SK-N-SH treated with all-trans-retinoic acid at 6 μM for 48 hours (cell line): ENCODE measurements around the gene EIF3M.
"Not testable (repeated sequence)": the region's sequence is repeated elsewhere in the genome, so short reads cannot be mapped to it uniquely, and the experiment has no call there.

ENCODE experiments used
- ATAC-seq: fragments of 200-7000 bp; cut with Tn5 transposase; 3 replicates; pipeline ENCODE4 v1.9.1; 2020; ENCODE audit warnings: mild to moderate bottlenecking, moderate library complexity
- ARNTL ChIP-seq: fragments of 450-650 bp; formaldehyde crosslinking; IDR thresholded peaks from 2 replicates; pipeline ENCODE4 v1.5.0; 2020; ENCODE audit warnings: low read depth, mild to moderate bottlenecking, moderate library complexity, borderline replicate concordance
- BACH2 ChIP-seq: fragments of 250-450 bp; sonication (Bioruptor Pico); IDR thresholded peaks from 2 replicates; pipeline ENCODE4 v1.9.0; 2021; ENCODE audit warnings: mild to moderate bottlenecking, borderline replicate concordance
- CSDC2 ChIP-seq: fragments of 250-450 bp; sonication (Bioruptor Pico); IDR thresholded peaks from 2 replicates; pipeline ENCODE4 v1.5.0; 2020; ENCODE audit warnings: mild to moderate bottlenecking, moderate library complexity
- ESRRG ChIP-seq: fragments of 250-450 bp; sonication (Bioruptor Pico); IDR thresholded peaks from 2 replicates; pipeline ENCODE4 v1.6.1; 2021; ENCODE audit warnings: mild to moderate bottlenecking
- GLIS3 ChIP-seq: fragments of 250-450 bp; sonication (Bioruptor Pico); IDR thresholded peaks from 2 replicates; pipeline ENCODE4 v1.5.0; 2020; ENCODE audit warnings: mild to moderate bottlenecking, moderate library complexity
- ISL1 ChIP-seq: fragments of 250-450 bp; sonication (Bioruptor Pico); IDR thresholded peaks from 2 replicates; pipeline ENCODE4 v2.1.2; 2022; ENCODE audit warnings: mild to moderate bottlenecking, moderate library complexity
- OSR1 ChIP-seq: fragments of 250-450 bp; sonication (Bioruptor Pico); IDR thresholded peaks from 2 replicates; pipeline ENCODE4 v1.8.0; 2022; ENCODE audit warnings: moderate library complexity, mild to moderate bottlenecking, inconsistent platforms
- PPARA ChIP-seq: fragments of 250-450 bp; sonication (Bioruptor Pico); IDR thresholded peaks from 2 replicates; pipeline ENCODE4 v1.5.0; 2020; ENCODE audit warnings: mild to moderate bottlenecking, borderline replicate concordance
- RARB ChIP-seq: fragments of 250-450 bp; sonication (Bioruptor Pico); IDR thresholded peaks from 2 replicates; pipeline ENCODE4 v1.8.0; 2021; ENCODE audit warnings: mild to moderate bottlenecking, moderate library complexity
- SNAI2 ChIP-seq: fragments of 250-450 bp; sonication (Bioruptor Pico); IDR thresholded peaks from 2 replicates; pipeline ENCODE4 v1.5.0; 2020; ENCODE audit warnings: mild to moderate bottlenecking, moderate library complexity
- TCF4 ChIP-seq: fragments of 250-450 bp; sonication (Bioruptor Pico); IDR thresholded peaks from 2 replicates; pipeline ENCODE4 v1.8.0; 2021; ENCODE audit warnings: mild to moderate bottlenecking, moderate library complexity, borderline replicate concordance
- TOX ChIP-seq: fragments of 250-450 bp; sonication (Bioruptor Pico); IDR thresholded peaks from 2 replicates; pipeline ENCODE4 v1.8.0; 2021; ENCODE audit warnings: mild to moderate bottlenecking, moderate library complexity, borderline replicate concordance
- ZC3H10 ChIP-seq: fragments of 250-450 bp; sonication (Bioruptor Pico); IDR thresholded peaks from 2 replicates; pipeline ENCODE4 v1.5.1; 2021; ENCODE audit warnings: mild to moderate bottlenecking, moderate library complexity
- ZFP3 ChIP-seq: fragments of 250-450 bp; sonication (Bioruptor Pico); IDR thresholded peaks from 2 replicates; pipeline ENCODE4 v1.5.0; 2020; ENCODE audit warnings: mild to moderate bottlenecking, moderate library complexity
- ZFP30 ChIP-seq: fragments of 450-650 bp; formaldehyde crosslinking; IDR thresholded peaks from 2 replicates; pipeline ENCODE4 v1.5.0; 2022; ENCODE audit warnings: mild to moderate bottlenecking, moderate library complexity
- ZNF565 ChIP-seq: fragments of 450-650 bp; formaldehyde crosslinking; conservative IDR thresholded peaks from 2 replicates; pipeline ENCODE4 v1.5.0; 2020; ENCODE audit warnings: low read depth, mild to moderate bottlenecking, moderate library complexity
- ZNF70 ChIP-seq: fragments of 450-650 bp; formaldehyde crosslinking; IDR thresholded peaks from 2 replicates; pipeline ENCODE4 v1.5.0; 2020; ENCODE audit warnings: mild to moderate bottlenecking, moderate library complexity
- ZNF8 ChIP-seq: fragments of 450-650 bp; formaldehyde crosslinking; IDR thresholded peaks from 2 replicates; pipeline ENCODE4 v1.5.0; 2020; ENCODE audit warnings: mild to moderate bottlenecking, moderate library complexity
- TF ChIP-seq, protein P1 (sequence below): fragments of 250-450 bp; sonication (Bioruptor Pico); IDR thresholded peaks from 2 replicates; pipeline ENCODE4 v1.8.0; 2021; ENCODE audit warnings: low read depth, mild to moderate bottlenecking, moderate library complexity, borderline replicate concordance
- TF ChIP-seq, protein P2 (sequence below): fragments of 250-450 bp; sonication (Bioruptor Pico); IDR thresholded peaks from 2 replicates; pipeline ENCODE4 v1.5.0; 2020; ENCODE audit warnings: mild to moderate bottlenecking, moderate library complexity
- TF ChIP-seq, protein P3 (sequence below): fragments of 250-450 bp; sonication (Bioruptor Pico); IDR thresholded peaks from 2 replicates; pipeline ENCODE4 v1.5.1; 2020; ENCODE audit warnings: low read depth, mild to moderate bottlenecking, moderate library complexity
- TF ChIP-seq, protein P4 (sequence below): fragments of 250-450 bp; sonication (Bioruptor Pico); IDR thresholded peaks from 2 replicates; pipeline ENCODE4 v1.5.1; 2021; ENCODE audit warnings: mild to moderate bottlenecking, moderate library complexity

EIF3M gene

DNA sequence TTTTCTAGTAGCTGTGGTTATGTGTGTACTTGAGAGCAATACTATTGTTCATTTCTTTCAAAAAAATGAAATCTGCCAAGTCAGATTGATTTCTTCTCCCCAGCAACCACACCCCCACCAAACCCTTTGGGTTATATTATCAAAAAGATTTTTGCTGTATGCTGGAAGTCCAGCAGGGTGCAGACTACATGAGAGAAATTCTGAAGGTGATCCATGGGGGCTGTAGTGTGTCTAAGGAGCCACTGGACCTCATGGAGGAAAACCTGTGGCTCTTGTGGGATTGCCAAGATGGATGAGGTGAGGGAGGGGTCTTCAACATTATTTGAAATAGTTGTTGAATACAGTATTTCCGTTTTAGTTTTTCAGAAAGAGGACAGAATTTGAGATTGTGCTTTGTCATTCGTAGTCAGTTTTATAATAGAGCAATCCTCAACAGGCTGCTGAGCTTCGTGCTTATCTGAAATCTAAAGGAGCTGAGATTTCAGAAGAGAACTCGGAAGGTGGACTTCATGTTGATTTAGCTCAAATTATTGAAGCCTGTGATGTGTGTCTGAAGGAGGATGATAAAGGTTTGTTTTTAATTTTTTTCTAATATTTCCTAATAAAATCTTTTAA, 3.1 kb downstream of the EIF3M start:
- ATAC-seq: peak; percentile 19; the same call in 1 of the 3 replicates
- TF ChIP-seq, protein P1, sequence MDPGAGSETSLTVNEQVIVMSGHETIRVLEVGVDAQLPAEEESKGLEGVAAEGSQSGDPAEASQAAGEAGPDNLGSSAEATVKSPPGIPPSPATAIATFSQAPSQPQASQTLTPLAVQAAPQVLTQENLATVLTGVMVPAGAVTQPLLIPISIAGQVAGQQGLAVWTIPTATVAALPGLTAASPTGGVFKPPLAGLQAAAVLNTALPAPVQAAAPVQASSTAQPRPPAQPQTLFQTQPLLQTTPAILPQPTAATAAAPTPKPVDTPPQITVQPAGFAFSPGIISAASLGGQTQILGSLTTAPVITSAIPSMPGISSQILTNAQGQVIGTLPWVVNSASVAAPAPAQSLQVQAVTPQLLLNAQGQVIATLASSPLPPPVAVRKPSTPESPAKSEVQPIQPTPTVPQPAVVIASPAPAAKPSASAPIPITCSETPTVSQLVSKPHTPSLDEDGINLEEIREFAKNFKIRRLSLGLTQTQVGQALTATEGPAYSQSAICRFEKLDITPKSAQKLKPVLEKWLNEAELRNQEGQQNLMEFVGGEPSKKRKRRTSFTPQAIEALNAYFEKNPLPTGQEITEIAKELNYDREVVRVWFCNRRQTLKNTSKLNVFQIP: no peak
- no peak for TF ChIP-seq PPARA (CRISPR knock-in tag)
- TF ChIP-seq ZNF70 (CRISPR knock-in tag): no peak
- TF ChIP-seq ISL1 (CRISPR knock-in tag): no peak
- TF ChIP-seq GLIS3 (CRISPR knock-in tag): no peak
- TF ChIP-seq TCF4 (CRISPR knock-in tag): no peak
- no peak for TF ChIP-seq ZFP30 (CRISPR knock-in tag)
- no peak for TF ChIP-seq SNAI2
- TF ChIP-seq, protein P2, sequence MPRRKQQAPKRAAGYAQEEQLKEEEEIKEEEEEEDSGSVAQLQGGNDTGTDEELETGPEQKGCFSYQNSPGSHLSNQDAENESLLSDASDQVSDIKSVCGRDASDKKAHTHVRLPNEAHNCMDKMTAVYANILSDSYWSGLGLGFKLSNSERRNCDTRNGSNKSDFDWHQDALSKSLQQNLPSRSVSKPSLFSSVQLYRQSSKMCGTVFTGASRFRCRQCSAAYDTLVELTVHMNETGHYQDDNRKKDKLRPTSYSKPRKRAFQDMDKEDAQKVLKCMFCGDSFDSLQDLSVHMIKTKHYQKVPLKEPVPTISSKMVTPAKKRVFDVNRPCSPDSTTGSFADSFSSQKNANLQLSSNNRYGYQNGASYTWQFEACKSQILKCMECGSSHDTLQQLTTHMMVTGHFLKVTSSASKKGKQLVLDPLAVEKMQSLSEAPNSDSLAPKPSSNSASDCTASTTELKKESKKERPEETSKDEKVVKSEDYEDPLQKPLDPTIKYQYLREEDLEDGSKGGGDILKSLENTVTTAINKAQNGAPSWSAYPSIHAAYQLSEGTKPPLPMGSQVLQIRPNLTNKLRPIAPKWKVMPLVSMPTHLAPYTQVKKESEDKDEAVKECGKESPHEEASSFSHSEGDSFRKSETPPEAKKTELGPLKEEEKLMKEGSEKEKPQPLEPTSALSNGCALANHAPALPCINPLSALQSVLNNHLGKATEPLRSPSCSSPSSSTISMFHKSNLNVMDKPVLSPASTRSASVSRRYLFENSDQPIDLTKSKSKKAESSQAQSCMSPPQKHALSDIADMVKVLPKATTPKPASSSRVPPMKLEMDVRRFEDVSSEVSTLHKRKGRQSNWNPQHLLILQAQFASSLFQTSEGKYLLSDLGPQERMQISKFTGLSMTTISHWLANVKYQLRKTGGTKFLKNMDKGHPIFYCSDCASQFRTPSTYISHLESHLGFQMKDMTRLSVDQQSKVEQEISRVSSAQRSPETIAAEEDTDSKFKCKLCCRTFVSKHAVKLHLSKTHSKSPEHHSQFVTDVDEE (CRISPR knock-in tag): no peak
- TF ChIP-seq ESRRG: no peak
- TF ChIP-seq ZNF565 (CRISPR knock-in tag): no peak
- no peak for TF ChIP-seq OSR1 (CRISPR knock-in tag)
- no peak for TF ChIP-seq TOX (CRISPR knock-in tag)

DNA sequence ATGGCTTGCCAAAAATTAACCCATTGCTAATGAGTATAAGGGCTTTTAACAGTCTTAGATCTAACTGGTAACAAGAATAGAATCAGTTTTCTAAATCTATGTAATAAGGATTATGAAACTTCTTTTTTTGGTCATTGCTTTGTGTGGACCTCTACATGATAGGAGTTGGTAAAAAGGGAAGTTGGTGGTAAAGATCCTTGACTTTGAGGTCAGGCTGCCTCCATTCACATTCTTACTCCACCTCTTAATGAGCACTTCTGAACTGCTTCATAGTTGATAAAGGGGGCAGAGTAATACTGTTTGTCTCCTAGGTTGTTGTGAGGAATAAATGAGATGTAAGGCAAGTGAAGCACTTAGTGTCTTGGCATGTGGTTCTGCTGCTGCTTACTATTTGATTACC, 10.6 kb downstream of the EIF3M start:
- no peak for TF ChIP-seq ZFP3 (CRISPR knock-in tag)
- TF ChIP-seq BACH2: no peak
- no peak for TF ChIP-seq RARB (CRISPR knock-in tag)
- no peak for TF ChIP-seq ARNTL
- TF ChIP-seq, protein P1: no peak
- TF ChIP-seq, protein P3, sequence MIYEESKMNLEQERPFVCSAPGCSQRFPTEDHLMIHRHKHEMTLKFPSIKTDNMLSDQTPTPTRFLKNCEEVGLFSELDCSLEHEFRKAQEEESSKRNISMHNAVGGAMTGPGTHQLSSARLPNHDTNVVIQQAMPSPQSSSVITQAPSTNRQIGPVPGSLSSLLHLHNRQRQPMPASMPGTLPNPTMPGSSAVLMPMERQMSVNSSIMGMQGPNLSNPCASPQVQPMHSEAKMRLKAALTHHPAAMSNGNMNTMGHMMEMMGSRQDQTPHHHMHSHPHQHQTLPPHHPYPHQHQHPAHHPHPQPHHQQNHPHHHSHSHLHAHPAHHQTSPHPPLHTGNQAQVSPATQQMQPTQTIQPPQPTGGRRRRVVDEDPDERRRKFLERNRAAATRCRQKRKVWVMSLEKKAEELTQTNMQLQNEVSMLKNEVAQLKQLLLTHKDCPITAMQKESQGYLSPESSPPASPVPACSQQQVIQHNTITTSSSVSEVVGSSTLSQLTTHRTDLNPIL (CRISPR knock-in tag): no peak
- TF ChIP-seq, protein P2 (CRISPR knock-in tag): no peak
- no peak for TF ChIP-seq ZFP30 (CRISPR knock-in tag)
- TF ChIP-seq, protein P4, sequence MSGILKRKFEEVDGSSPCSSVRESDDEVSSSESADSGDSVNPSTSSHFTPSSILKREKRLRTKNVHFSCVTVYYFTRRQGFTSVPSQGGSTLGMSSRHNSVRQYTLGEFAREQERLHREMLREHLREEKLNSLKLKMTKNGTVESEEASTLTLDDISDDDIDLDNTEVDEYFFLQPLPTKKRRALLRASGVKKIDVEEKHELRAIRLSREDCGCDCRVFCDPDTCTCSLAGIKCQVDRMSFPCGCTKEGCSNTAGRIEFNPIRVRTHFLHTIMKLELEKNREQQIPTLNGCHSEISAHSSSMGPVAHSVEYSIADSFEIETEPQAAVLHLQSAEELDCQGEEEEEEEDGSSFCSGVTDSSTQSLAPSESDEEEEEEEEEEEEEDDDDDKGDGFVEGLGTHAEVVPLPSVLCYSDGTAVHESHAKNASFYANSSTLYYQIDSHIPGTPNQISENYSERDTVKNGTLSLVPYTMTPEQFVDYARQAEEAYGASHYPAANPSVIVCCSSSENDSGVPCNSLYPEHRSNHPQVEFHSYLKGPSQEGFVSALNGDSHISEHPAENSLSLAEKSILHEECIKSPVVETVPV (CRISPR knock-in tag): no peak
- no peak for TF ChIP-seq ZNF565 (CRISPR knock-in tag)
- TF ChIP-seq TCF4 (CRISPR knock-in tag): no peak
- no peak for TF ChIP-seq SNAI2
- TF ChIP-seq ESRRG: no peak
- TF ChIP-seq CSDC2 (CRISPR knock-in tag): no peak
- TF ChIP-seq GLIS3 (CRISPR knock-in tag): no peak
- TF ChIP-seq OSR1 (CRISPR knock-in tag): no peak
- TF ChIP-seq PPARA (CRISPR knock-in tag): no peak
- TF ChIP-seq ZNF8: no peak
- TF ChIP-seq ZC3H10 (CRISPR knock-in tag): no peak
- no peak for TF ChIP-seq TOX (CRISPR knock-in tag)
- ATAC-seq: no peak

DNA sequence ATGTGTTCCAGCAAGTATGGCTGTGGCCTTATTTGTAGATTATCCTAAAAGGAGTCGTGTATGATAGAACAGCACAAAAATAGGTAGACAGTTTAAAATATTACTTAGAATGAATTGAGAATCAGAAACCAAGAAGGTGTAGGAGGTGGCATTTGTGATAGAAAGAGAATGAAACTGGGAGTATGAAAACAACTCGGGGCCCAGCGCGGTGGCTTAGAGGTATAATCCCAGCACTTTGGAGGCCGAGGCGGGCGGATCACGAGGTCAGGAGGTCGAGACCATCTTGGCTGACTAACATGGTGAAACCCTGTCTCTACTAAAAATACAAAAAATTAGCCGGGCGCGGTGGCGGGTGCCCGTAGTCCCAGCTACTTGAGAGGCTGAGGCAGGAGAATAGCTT, 12.5 kb downstream of the EIF3M start:
- ATAC-seq: not testable (repeated sequence)
